Neural progenitor cell (in vitro differentiated cells): ENCODE results near the gene JAK1. TPM values are rescaled to one million over a fixed set of nuclear protein-coding genes. Genes with fewer than 3 reads are reported as not detected.

Experiments used
- DNase-seq: peaks from one replicate; pipeline ENCODE4 v3.0.0-alpha.2; 2016; ENCODE audit warnings: low spot score
- H2AFZ ChIP-seq: fragments of 200-600 bp; sonication (generic); replicated peaks from 2 replicates; pipeline ENCODE4 v1.6.1; 2016; ENCODE audit warnings: antibody characterized with exemption
- H3F3A ChIP-seq: fragments of 200-600 bp; sonication (generic); 2 replicates; pipeline ENCODE4 v1.6.1; 2016; ENCODE audit warnings: antibody characterized with exemption, low read depth
- H3K27ac ChIP-seq: fragments of 200-600 bp; sonication (generic); 2 replicates; pipeline ENCODE4 v1.5.1; 2016; ENCODE audit warnings: mild to moderate bottlenecking
- H3K27me3 ChIP-seq: fragments of 200-600 bp; sonication (generic); 2 replicates; pipeline ENCODE4 v1.6.1; 2016; ENCODE audit warnings: mild to moderate bottlenecking, moderate library complexity
- H3K36me3 ChIP-seq: fragments of 200-600 bp; sonication (generic); 2 replicates; pipeline ENCODE4 v1.5.1; 2016
- H3K4me1 ChIP-seq: fragments of 200-600 bp; sonication (generic); 2 replicates; pipeline ENCODE4 v1.6.1; 2016; ENCODE audit warnings: mixed run types
- H3K4me2 ChIP-seq: fragments of 200-600 bp; sonication (generic); 2 replicates; pipeline ENCODE4 v1.6.1; 2016
- H3K4me3 ChIP-seq: fragments of 200-600 bp; sonication (generic); 2 replicates; pipeline ENCODE4 v1.5.1; 2016
- H3K79me2 ChIP-seq: fragments of 200-600 bp; sonication (generic); 2 replicates; pipeline ENCODE4 v1.6.1; 2016; ENCODE audit warnings: low read depth
- H3K9ac ChIP-seq: fragments of 200-600 bp; sonication (generic); 2 replicates; pipeline ENCODE4 v1.6.1; 2016
- H3K9me3 ChIP-seq: fragments of 200-600 bp; sonication (generic); 2 replicates; pipeline ENCODE4 v1.5.1; 2016; ENCODE audit warnings: low read depth
- H4K20me1 ChIP-seq: fragments of 200-600 bp; sonication (generic); 2 replicates; pipeline ENCODE4 v1.6.1; 2016; ENCODE audit warnings: low read depth
- H3K27ac Mint-ChIP-seq: 3 replicates; pipeline ENCODE4 v1.8.0; 2021; ENCODE audit warnings: mixed read lengths
- H3K27me3 Mint-ChIP-seq: 2 replicates; pipeline ENCODE4 v1.8.0; 2022; ENCODE audit warnings: low read depth, mild to moderate bottlenecking, inconsistent platforms, moderate library complexity, mixed read lengths; ENCODE audit not compliant: insufficient read depth
- H3K36me3 Mint-ChIP-seq: 3 replicates; pipeline ENCODE4 v1.8.0; 2021; ENCODE audit warnings: mixed read lengths
- H3K4me1 Mint-ChIP-seq: 3 replicates; pipeline ENCODE4 v1.8.0; 2021; ENCODE audit warnings: mixed read lengths
- H3K4me3 Mint-ChIP-seq: 3 replicates; pipeline ENCODE4 v1.8.0; 2021; ENCODE audit warnings: mild to moderate bottlenecking, moderate library complexity, mixed read lengths
- H3K9me3 Mint-ChIP-seq: 3 replicates; pipeline ENCODE4 v1.8.0; 2020; ENCODE audit warnings: mixed read lengths
- CTCF ChIP-seq: fragments of 200-600 bp; sonication (generic); IDR thresholded peaks from 2 replicates; pipeline ENCODE4 v1.5.1; 2017; ENCODE audit warnings: antibody characterized with exemption, mild to moderate bottlenecking
- EZH2 ChIP-seq: fragments of 200-600 bp; sonication (generic); IDR thresholded peaks from 2 replicates; pipeline ENCODE4 v1.6.1; 2017; ENCODE audit warnings: antibody characterized with exemption, mild to moderate bottlenecking, moderate library complexity
- EZH2phosphoT487 ChIP-seq: fragments of 200-600 bp; sonication (generic); IDR thresholded peaks from 2 replicates; pipeline ENCODE4 v1.6.1; 2017; ENCODE audit warnings: antibody characterized with exemption
- total RNA-seq: library from RNA; depleted of rRNA; stranded (reverse); fragments of >200 nt; gene quantifications from 2 replicates; pipeline ENCODE4 v1.2.3, GENCODE V29; 2015; ENCODE audit warnings: low replicate concordance

The JAK1 gene
- total RNA-seq, 1 donor from 2014 or later, result 6.5 TPM

- Histone ChIP-seq H3K36me3 (no peaks in the 10 kb centered on the region), H2AFZ (no peak overlapping the region), H3F3A (peaks cover 4% of the 10 kb centered on the region), H3K4me3 (no peak overlapping the region), H4K20me1 (no peaks in the 10 kb centered on the region), H3K9ac (no peak overlapping the region), H3K9me3 (no peaks in the 10 kb centered on the region), H3K4me2 (no peak overlapping the region), H3K27ac (no peak overlapping the region), H3K27me3 (no peaks in the 10 kb centered on the region), H3K79me2 (no peaks in the 10 kb centered on the region), H3K4me1 (peaks cover 5% of the 10 kb centered on the region)
- Mint-ChIP-seq H3K27ac (no peak overlapping the region), H3K27me3 (peaks cover 3% of the 10 kb centered on the region), H3K9me3 (peaks cover 7% of the 10 kb centered on the region), H3K36me3 (no peaks in the 10 kb centered on the region), H3K4me1 (no peaks in the 10 kb centered on the region), H3K4me3 (no peak overlapping the region)
- TF ChIP-seq EZH2 (no peak), CTCF (no peak), EZH2phosphoT487 (no peak)
- no peak for DNase-seq
Measured at GRCh38 chr1:64938991-64939390, 27.4 kb downstream of the JAK1 start.

- Mint-ChIP-seq H3K4me3 (no peak overlapping the region), H3K36me3 (no peaks in the 10 kb centered on the region), H3K4me1 (peaks cover 8% of the 10 kb centered on the region), H3K27ac (no peak overlapping the region), H3K9me3 (peaks cover 7% of the 10 kb centered on the region), H3K27me3 (peaks cover 3% of the 10 kb centered on the region)
- DNase-seq, result no peak
- no peak overlapping the region for H3K9ac ChIP-seq
- H3K4me1 ChIP-seq, result peaks cover 4% of the 10 kb centered on the region
- peaks cover 4% of the 10 kb centered on the region for H3F3A ChIP-seq
- H3K4me2 ChIP-seq, result no peak overlapping the region
- no peaks in the 10 kb centered on the region for H3K79me2 ChIP-seq
- no peaks in the 10 kb centered on the region for H3K36me3 ChIP-seq
- TF ChIP-seq EZH2phosphoT487 (no peak), CTCF (no peak), EZH2 (no peak)
- no peaks in the 10 kb centered on the region for H4K20me1 ChIP-seq
- no peak overlapping the region for H3K4me3 ChIP-seq
- no peak overlapping the region for H2AFZ ChIP-seq
- H3K27me3 ChIP-seq, result no peaks in the 10 kb centered on the region
- no peaks in the 10 kb centered on the region for H3K9me3 ChIP-seq
- no peak overlapping the region for H3K27ac ChIP-seq
Measured at GRCh38 chr1:64936956-64937355, 29.4 kb downstream of the JAK1 start.

DNA sequence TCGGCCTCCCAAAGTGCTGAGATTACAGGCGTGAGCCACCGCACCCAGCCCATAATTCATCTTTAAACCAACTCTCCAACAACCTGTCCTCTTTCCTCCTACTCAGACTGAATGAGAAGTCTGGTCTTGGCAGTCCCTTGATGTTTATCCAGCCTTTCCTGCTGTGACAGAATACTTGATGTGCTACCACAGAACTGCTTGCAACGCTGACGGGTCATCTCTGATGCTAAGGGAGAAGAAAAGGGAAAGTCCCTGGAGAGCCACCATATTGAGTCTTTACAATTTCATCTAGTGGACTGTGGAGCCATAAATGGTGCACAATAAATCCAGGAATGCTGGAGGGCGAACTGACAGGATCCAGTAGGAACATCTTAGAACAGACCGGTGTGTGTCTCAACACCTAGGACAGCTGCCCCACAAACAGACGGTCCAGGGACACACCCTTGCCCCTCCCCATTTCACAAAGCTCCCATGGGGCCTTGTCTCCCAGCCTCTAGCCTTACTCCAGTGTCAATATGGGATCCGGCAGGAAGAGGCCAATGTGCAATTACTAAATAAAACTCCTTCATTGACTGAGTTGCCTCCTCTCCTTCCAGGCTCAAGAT lies 30.7 kb downstream of the JAK1 start:
- peaks cover 6% of the 10 kb centered on the region for H3K9me3 Mint-ChIP-seq
- H3K27ac ChIP-seq, result no peak overlapping the region
- H3K4me2 ChIP-seq, result no peak overlapping the region
- H3K4me1 ChIP-seq, result no peaks in the 10 kb centered on the region
- no peak overlapping the region for H3K9ac ChIP-seq
- no peaks in the 10 kb centered on the region for H3F3A ChIP-seq
- H2AFZ ChIP-seq, result no peak overlapping the region
- H3K27ac Mint-ChIP-seq, result no peak overlapping the region
- DNase-seq, result no peak
- no peaks in the 10 kb centered on the region for H3K36me3 Mint-ChIP-seq
- H3K4me3 Mint-ChIP-seq, result no peak overlapping the region
- no peaks in the 10 kb centered on the region for H3K9me3 ChIP-seq
- H3K36me3 ChIP-seq, result no peaks in the 10 kb centered on the region
- H3K4me3 ChIP-seq, result no peak overlapping the region
- peaks cover 8% of the 10 kb centered on the region for H3K4me1 Mint-ChIP-seq
- TF ChIP-seq EZH2 (no peak), CTCF (no peak), EZH2phosphoT487 (no peak)
- no peaks in the 10 kb centered on the region for H3K79me2 ChIP-seq
- no peaks in the 10 kb centered on the region for H4K20me1 ChIP-seq
- H3K27me3 ChIP-seq, result no peaks in the 10 kb centered on the region
- no peaks in the 10 kb centered on the region for H3K27me3 Mint-ChIP-seq
